ENCODE data around the gene POPDC3.

The POPDC3 gene

GRCh38 chr6:105137388-105137787 lies 42.4 kb downstream of the POPDC3 start:
- no peak for DNase-seq

- DNase-seq = peak; percentile 23
Observed at GRCh38 chr6:105136431-105137350, 43.1 kb downstream of the POPDC3 start.

GRCh38 chr6:105135907-105136430 lies 43.8 kb downstream of the POPDC3 start:
- no peak for DNase-seq

- no peak for DNase-seq
Observed at GRCh38 chr6:105135056-105135455, 44.8 kb downstream of the POPDC3 start.

- DNase-seq = no peak
Observed at GRCh38 chr6:105122717-105123116, 57.1 kb downstream of the POPDC3 start.

GRCh38 chr6:105121981-105122380 lies 57.8 kb downstream of the POPDC3 start:
- DNase-seq = no peak

GRCh38 chr6:105120570-105120969 lies 59.2 kb downstream of the POPDC3 start:
- no peak for DNase-seq

- DNase-seq = no peak
Observed at GRCh38 chr6:105116150-105116549, 63.7 kb downstream of the POPDC3 start.

- no peak for DNase-seq
Observed at GRCh38 chr6:105113422-105113821, 66.4 kb downstream of the POPDC3 start.

GRCh38 chr6:105112577-105112976 lies 67.2 kb downstream of the POPDC3 start:
- DNase-seq = no peak

GRCh38 chr6:105111871-105112270 lies 67.9 kb downstream of the POPDC3 start:
- DNase-seq = no peak

- DNase-seq = no peak
Observed at GRCh38 chr6:105111105-105111504, 68.7 kb downstream of the POPDC3 start.

GRCh38 chr6:105109955-105110895 lies 69.6 kb downstream of the POPDC3 start:
- DNase-seq = no peak

GRCh38 chr6:105108631-105109262 lies 71.1 kb downstream of the POPDC3 start:
- DNase-seq = no peak

Measured in hematopoietic multipotent progenitor cell treated with erythropoietin and hydrocortisone succinate and interleukin-3 and kit ligand, for 6 days (in vitro differentiated cells).